NCI-H187 treated with DMSO at 0.1 percent for 48 hours (cell line): Measurements from ENCODE around the gene CLASP1.
"Not testable (repeated sequence)": the region's sequence is repeated elsewhere in the genome, so short reads cannot be mapped to it uniquely, and the experiment has no call there.

Experiments used
- DNase-seq: peaks from one replicate; lab custom pipeline; 2025; lab: John Stamatoyannopoulos, UW

The CLASP1 gene

DNA sequence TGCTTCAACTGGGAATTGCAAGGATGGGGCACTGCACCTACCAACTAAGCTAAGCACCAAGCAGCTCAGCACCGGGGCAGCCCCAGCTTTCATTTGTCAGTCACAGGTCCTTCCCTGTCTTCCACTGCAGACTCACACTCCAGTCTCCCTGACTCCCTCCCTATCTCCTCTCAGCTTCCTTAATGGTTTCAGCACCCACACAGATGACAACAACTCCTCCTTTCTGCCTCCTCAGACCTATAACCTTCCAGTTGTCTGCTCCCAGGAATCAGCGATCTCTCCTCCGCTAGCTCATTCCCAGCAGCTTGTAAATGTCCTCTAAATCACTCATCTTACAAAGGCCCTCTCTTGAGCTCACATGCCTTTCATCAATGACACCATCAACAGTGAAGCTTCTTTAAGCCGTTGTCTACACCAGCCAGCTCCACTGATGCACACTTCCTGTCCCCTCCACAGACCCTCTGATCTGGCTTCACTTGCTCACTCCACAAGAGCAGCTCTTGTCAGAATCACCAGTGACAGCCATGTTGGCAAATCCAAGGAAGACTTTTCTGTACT is 32.1 kb downstream of the CLASP1 start:
- DNase-seq = no peak

DNA sequence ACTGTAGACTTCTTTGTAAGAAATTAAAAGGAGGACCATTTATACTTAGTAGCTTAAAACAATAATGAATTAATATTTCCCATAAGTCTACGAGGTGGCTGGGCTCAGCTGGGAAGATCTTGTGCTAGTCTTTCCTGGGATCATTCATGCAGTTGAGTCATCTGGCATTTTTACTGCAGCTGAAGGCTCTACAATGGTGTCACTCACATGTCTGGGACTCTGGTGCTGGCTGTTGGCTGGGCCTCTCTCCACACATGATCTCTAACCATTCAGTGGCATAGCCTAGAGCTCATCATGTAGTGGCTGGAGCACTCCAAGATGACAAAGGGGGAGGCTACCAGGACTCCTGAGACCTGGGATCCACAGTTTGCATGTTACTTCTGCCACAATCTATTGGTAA is 35.5 kb downstream of the CLASP1 start:
- DNase-seq = no peak

DNA sequence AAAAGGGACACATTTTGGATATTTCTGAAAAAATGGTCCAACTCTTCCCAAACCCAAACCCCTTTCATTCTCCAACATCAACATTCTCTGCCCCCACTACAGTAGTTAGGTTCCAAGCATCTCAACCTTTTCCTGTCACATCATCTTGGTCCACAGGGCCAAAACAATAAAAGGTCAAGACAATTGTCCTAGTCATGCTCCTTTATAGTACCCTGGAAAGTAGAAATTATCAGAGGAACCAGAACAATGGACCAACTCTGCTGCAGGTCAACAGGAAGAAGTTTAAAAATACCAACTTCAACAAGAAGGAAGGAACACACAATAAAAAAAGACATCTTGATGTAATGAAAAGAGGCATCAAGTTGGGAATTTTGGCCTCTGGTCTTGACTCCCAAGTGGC is 36.1 kb downstream of the CLASP1 start:
- DNase-seq = no peak

DNA sequence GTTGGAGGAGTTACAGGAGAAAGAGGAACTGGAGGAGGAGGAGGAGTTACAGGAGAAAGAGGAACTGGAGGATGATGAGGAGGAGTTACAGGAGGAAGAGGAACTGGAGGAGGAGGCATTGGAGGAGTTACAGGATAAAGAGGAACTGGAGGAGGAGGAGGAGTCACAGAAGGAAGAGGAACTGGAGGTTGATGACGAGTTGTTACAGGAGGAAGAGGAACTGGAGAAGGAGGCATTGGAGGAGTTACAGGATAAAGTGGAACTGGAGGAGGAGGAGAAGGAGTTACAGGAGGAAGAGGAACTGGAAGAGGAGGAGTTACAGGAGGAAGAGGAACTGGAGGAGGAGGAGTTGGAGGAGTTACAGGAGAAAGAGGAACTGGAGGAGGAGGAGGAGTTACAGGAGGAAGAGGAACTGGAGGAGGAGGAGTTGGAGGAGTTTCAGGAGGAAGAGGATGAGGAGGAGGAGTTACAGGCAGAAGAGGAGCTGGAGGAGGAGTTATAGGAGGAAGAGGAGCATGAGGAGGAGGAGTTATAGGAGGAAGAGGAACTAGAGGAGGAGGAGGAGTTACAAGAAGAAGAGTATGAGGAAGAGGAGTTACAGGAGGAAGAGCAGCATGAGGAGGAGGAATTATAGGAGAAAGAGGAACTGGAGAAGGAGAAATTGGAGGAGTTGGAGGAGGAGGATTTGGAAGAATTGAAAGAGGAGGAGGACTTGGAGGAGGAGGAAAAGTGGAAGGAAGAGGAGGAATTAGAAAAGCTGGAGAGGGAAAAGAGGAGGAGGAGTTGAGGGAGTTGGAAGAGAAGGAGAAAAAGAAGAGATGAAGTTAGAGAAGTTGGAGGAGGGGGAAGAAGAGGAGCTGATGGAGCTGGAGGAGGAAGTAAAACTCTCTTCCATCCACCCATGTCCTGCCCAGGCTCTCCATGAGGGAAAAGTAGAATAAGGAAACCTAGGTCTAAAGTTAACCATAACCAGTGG is 37.2 kb downstream of the CLASP1 start:
- no peak for DNase-seq

DNA sequence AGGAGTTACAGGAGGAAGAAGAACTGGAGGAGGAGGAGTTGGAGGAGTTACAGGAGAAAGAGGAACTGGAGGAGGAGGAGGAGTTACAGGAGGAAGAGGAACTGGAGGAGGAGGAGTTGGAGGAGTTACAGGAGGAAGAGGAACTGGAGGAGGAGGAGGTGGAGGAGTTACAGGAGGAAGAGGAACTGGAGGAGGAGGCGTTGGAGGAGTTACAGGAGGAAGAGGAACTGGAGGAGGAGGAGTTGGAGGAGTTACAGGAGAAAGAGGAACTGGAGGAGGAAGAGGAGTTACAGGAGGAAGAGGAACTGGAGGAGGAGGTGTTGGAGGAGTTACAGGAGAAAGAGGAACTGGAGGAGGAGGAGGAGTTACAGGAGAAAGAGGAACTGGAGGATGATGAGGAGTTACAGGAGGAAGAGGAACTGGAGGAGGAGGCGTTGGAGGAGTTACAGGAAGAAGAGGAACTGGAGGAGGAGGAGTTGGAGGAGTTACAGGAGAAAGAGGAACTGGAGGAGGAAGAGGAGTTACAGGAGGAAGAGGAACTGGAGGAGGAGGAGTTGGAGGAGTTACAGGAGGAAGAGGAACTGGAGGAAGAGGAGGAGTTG is 38.1 kb downstream of the CLASP1 start:
- not testable (repeated sequence) for DNase-seq

DNA sequence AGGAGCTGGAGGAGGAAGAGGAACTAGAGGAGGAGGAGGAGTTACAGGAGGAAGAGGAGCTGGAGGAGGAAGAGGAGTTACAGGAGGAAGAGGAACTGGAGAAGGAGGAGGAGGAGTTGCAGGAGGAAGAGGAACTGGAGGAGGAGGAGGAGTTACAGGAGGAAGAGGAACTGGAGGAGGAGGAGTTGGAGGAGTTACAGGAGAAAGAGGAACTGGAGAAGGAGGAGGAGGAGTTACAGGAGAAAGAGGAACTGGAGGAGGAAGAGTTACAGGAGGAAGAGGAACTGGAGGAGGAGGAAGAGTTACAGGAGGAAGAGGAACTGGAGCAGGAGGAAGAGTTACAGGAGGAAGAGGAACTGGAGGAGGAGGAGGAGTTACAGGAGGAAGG is 38.8 kb downstream of the CLASP1 start:
- not testable (repeated sequence) for DNase-seq

DNA sequence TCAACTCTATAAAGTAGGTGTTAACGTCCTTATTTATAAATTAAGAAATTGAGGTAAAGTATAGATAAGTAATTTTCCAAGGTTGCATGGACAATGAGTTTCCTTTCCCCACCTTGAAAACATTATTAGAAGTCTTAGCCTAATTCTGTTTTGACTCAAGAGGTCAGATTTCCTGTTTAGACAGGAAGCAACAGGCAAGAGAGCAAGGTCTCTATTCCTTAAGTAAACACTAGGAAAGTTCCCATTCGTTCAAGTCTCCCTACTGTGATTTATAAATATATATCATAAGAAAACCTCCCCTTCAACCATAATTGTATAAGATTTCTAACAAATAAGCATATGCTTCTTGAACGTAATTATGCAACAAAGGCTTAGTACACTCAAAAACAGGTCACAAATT is 40.3 kb downstream of the CLASP1 start:
- no peak for DNase-seq

DNA sequence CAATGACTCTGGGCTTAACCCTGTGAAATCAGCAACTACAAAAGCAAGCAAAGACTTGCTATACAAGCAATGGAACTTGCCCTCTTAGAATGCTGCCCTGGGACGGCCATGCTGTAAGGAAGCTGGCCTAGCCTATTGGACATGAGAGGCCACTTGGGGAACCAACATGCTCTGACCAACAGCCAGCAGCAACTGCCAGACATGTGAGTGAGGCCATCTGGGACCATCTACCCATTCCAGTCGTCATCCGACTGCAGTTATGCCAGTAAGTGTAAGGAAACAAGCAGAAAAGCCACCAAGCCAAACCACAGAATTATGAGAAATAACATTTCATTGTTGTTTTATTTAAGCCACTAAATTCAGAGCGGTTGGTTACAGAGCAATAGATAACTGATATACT is 40.9 kb downstream of the CLASP1 start:
- DNase-seq = no peak

DNA sequence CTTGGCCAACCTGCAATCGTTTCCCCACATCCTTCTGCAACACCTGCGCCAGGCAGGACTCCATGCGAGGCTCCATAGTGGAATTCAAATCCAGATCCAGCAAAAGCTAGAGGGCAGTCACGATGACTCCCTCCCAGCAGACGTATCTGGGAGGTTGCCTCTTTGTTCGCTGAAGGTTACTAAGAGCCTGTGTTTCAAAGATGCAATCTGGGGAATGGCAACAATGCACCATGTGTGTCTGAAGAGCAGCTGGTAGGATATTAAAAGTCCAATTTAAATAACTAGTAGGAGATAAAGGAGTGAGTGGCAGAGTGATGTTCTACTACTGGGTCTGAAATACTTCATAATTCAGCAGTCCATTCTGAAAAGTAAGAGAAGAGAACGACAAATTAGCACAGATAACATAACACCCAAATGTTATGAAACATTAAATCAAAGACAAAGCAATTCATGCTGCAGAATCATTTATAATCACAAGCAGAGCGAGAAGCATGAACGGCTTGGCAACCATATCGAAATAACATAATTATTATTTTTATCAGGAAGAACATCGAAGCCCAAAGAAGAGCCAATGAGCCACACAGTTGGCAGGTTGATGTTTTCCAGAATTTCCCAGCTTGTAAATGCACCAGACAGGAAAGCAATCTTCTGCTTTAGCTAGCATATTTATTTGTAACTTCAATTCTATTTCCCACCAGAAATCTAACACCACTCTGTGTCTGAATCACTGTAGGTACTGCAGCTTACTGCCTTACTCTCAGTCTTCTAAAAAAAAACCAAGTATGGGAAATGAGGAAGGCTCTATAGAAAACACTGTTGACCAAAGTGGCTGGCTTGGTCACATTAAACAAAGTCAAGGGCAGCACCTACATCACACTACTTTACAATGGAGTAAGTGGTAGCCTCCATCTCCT is 43.2 kb downstream of the CLASP1 start:
- DNase-seq = no peak

DNA sequence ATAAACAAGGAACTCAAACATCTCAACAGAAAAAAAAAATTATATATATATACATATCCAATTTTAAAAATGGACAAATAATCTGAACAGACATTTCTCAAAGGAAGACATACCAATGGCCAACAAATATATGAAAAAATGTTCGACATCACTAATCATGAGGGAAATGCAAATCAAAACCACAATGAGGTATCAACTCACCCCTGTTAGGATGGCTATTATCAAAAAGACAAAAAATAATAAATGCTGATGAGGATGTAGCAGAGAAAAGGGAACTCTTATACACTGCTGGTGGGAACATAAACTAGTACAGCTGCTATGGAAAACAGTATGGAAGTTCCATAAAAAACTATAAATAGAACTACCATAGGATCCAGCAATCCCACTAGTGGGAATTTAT is 46.1 kb downstream of the CLASP1 start:
- no peak for DNase-seq

DNA sequence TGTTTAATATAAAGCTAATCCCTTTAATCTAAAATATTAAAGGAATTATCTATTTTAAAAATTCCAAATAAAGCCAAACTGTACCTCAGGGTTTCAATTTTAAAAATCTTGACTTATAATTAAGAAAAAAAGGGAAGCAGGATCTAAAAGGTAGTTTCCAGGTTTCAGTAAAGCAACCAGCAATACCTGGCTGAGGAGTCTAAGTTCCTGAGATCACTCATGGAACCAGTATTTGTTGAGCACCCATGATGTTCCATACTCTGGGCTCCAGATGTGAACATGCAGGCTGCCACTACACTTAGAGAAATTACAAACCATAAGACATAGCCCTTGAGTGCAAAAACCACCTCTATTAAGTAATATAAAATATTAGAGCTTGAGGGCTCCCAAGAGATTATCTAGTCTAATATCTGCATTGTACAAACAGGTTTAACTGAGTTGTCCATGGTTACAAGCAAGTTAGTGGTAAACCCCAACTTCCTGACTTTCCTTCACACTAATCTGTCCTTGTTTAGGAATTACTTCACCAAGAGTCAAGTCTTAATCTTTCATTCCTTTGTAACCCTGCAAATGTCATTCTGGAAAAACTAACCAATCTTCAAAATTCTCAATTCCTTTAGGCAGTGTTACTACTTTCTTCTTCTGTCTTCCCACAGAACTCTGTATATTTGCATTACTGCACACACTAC is 49.2 kb downstream of the CLASP1 start:
- no peak for DNase-seq

DNA sequence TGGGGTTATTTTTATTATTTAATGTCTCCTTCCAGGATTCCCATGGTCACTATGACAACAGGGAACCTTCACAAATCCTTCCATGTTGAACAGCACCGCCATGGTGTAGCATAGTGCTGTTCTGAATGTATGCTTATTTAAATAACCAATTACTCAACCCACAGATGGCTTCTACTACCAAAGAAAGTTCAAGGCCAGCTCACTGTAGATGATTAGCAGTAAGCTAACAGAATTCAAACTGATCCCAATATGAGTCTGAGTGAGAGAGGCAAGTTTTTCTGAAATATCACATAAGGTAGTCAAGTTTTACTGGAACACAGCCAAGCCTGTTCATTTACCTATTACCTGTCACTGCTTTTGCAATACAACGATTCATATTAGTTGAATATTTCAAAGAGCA is 51.2 kb downstream of the CLASP1 start:
- no peak for DNase-seq

DNA sequence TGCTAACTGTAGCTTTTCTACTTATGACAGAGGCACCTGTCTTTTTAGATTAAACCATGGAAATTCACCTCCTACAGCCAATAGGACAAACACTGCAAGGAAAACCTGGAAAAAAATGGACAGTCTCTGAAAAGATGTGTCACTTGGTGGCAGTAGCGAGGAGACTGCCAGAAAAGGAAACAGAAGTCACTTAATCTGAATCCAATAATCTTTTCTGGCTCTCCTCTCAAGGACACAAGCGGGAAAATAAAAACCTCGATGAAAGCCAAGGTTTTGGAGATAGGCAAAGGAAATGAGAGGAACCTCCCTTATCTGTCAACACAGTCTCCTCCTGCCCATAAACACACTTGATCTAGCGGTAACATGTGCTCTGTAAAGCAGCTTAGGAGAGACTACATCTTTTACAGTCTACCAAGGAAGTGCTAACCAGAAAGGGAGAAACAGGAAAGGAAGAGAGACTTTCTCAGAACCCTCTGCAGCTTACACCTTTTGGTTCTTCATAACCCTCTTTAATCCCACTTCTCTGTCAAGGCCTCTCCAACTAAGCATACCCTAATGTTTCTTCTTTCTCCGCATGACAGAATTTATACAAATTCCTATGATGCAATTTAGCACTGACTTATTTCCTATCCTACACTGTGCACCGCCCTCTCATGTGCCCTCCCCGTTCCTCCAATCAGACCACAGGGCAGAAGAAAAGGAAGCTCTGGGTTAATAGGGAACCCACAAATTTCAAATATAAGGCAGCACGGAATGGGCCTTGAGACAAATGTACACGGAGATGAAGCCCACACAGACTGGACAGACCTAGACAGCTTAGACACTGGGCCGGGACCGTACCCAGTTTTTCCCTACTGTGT is 52.8 kb downstream of the CLASP1 start:
- DNase-seq = no peak

DNA sequence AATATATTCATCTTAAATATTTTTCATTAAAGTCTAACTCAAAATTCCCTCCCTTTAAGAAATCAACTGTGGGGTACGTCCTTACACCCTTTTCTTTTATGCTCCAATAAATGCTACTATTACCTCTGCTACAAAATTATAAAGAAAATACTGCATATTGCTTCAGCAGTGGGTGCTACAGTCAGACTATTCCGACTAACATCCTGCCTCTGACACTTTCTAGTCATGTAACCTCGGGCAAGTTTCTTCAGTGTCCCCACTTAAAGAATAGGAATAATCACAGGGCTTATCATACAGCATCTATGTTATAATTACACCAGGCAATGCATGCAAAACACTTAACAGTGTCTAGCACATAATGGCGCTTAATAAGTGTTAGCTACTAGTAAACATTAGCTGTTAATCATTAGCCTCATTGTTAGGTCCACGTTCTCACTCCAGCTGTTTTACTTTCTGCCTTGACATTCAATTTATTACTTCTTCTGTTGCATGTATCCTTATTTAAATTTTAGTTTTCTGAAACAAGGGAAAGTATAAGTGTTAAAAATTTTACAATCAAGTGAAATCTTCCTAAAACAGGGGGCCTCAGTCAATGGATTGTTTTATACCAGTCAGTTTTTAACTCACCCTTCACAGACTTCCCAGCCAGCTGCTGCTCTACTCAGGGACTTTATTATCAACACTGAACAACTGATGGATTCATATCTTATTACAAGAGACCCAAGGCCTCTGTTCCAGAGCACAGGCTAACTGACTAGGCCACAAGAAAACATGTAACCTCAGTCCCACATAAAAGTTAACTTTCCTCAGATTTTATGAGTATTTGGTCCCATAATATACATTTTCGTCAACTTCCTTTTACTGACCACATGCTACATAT is 54.0 kb downstream of the CLASP1 start:
- DNase-seq = no peak

DNA sequence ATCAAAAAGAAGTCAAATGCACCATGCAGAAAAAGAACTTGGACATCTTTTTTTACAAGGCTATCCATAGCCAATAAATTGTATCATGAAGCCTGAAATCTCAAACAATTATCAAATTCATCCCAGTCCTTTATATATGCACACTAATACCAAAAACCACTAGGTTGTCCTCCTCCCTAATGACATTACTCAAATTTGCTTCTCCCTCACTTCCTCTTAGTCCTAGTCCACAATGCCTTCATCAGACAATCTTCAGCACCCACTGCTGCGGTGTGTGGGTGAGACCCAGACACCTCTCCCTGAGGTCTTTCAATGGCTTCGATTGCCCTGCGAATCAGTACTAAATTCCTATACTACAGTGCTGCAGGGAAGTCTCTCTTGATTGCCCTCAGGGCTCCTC is 58.1 kb downstream of the CLASP1 start:
- DNase-seq = no peak

DNA sequence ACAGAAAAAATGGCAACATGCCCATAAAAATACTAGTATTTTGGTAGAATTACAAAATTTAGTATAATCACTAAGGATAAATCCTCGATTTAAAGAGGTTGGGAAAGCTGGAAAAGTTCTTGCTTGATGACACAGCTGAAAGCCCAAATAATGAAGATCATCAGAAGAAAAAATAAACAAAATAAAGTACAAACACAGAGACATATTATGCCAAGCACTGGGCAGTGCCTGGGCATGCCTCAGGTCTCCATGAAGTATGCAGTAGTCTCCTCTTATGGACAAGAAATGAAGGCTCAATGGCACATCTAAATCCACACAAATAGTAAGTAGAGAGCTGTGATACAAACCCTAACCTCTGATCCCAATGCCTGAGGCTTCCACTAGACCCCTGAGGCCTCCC is 60.9 kb downstream of the CLASP1 start:
- no peak for DNase-seq

DNA sequence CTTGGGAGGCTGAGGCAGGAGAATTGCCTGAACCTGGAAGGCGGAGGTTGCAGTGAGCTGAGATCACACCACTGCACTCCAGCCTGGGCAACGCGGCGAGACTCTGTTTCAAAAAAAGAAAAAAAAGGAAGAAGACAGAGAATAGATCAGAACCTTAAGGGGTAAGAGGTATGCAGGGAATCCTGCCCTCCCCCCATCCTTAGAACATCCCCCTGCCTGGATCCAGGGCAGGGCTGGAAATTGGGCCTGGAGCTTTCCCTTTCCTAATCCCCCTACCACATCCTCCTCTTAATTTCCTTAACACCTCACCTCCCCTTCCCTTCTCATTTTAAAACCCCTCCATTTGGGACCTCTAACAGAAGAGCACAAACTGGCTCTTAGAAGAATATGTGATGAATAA is 62.1 kb downstream of the CLASP1 start:
- DNase-seq = no peak

DNA sequence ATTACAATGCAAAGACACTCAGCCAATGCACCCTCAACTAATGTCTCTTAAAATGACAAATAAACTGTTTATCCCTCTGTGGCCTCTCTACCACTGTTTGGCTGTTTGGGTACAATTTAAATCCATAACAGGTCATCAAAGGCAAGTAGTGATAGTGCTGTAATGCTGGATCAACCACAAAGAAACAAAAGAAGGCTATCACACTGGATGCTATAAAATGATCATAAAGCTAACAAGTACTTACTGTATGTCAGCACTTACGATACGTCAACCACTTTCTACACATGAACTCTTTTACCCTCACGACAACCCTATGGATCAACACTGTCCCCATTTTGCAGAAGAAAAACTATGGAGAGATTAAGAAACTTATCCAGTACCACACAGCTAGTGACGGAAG is 64.5 kb downstream of the CLASP1 start:
- DNase-seq = no peak

DNA sequence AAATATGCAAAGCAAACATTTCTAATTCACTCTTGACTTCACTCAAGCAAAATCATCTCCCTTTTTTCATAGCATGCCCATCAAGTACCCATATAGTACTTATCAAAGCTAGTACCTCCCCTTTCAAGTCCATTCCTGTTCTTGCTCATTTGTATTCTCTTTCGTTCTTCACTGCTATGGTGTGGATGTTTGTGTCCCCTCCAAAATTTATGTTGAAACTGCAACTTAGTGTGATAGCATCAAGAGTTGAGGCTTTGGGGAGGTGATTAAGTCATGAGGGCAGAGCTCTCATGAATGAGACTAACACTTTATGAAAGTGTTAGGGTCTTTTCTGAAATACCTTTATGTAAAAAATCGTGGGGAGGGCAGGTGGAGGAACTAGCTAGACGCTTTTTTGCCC is 65.7 kb downstream of the CLASP1 start:
- peak; percentile 6 for DNase-seq

DNA sequence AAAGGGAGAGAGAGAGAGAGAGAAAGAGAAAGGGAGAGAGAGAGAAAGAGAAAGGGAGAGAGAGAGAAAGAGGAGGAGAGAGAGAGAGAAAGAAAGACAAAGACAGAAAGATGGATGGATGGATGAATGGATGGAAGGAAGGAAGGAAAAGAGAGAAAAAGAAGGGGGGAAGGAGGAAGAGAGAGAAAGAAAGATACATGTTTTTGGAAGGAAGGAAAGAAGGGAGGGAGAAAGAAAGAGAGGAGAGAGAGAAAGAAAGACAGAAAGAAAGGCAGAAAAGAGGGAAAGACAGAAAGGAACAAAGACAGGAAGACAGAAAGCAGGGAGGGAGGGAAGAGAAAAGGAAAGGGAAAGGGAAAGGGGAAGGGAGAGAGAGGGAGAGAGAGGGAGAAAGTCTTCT is 67.0 kb downstream of the CLASP1 start:
- DNase-seq = no peak
